Keratinocyte (primary cell): ENCODE data around the gene ROBO2. TPM values are rescaled to one million over a fixed set of nuclear protein-coding genes. Genes with fewer than 3 reads are reported as not detected.

Experiments
- DNase-seq: peaks from one replicate; pipeline ENCODE4 v3.0.0-alpha.2; 2011; ENCODE audit warnings: low read depth, missing footprints, low spot score
- FAIRE-seq: peaks from 2 replicates; lab custom pipeline; 2011; peaks lifted over from hg19 to GRCh38; lab: Jason Lieb, UNC
- H2AFZ ChIP-seq: 2 replicates; pipeline ENCODE4 v1.6.0; 2012; ENCODE audit warnings: low read length, control low read depth, inconsistent platforms; ENCODE audit not compliant: control insufficient read depth
- H3K27ac ChIP-seq: 2 replicates; pipeline ENCODE4 v1.5.1; 2011; ENCODE audit warnings: low read length; ENCODE audit not compliant: control insufficient read depth, insufficient read depth
- H3K27me3 ChIP-seq: 3 replicates; pipeline ENCODE4 v1.6.0; 2011; ENCODE audit warnings: low read length; ENCODE audit not compliant: control insufficient read depth, insufficient read depth; ENCODE audit errors: extremely low read depth
- H3K36me3 ChIP-seq, 2 experiments: 2 replicates in 1 of 2; 3 replicates in 1 of 2; pipeline ENCODE4 v1.5.1; 2011; ENCODE audit warnings: low read length in 2 of 2, mild to moderate bottlenecking in 1 of 2; ENCODE audit not compliant: control insufficient read depth in 2 of 2, insufficient read depth in 2 of 2; ENCODE audit errors: extremely low read depth in 1 of 2
- H3K4me1 ChIP-seq: 3 replicates; pipeline ENCODE4 v1.5.1; 2011; ENCODE audit warnings: low read length; ENCODE audit not compliant: control insufficient read depth, insufficient read depth; ENCODE audit errors: extremely low read depth
- H3K4me2 ChIP-seq: 3 replicates; pipeline ENCODE4 v1.6.0; 2011; ENCODE audit warnings: low read depth, low read length; ENCODE audit not compliant: control insufficient read depth, insufficient read depth; ENCODE audit errors: extremely low read depth
- H3K4me3 ChIP-seq, 3 experiments: fragments of 200-600 bp in 1 of 3; sonication (generic) in 1 of 3; 2 replicates in 2 of 3; 3 replicates in 1 of 3; pipeline ENCODE4 v1.5.1; 2011 to 2016; ENCODE audit warnings: low read length in 3 of 3, mild to moderate bottlenecking in 3 of 3, control low read depth in 2 of 3, inconsistent platforms in 1 of 3, low read depth in 1 of 3, mixed read lengths in 1 of 3, mixed run types in 1 of 3, moderate library complexity in 1 of 3; ENCODE audit not compliant: control insufficient read depth in 2 of 3, insufficient read depth in 2 of 3; ENCODE audit errors: extremely low read depth in 1 of 3
- H3K79me2 ChIP-seq: 2 replicates; pipeline ENCODE4 v1.6.0; 2012; ENCODE audit warnings: low read length; ENCODE audit not compliant: control insufficient read depth, insufficient read depth
- H3K9ac ChIP-seq: 3 replicates; pipeline ENCODE4 v1.6.0; 2011; ENCODE audit warnings: low read length; ENCODE audit not compliant: control insufficient read depth, insufficient read depth; ENCODE audit errors: extremely low read depth
- H3K9me1 ChIP-seq: 3 replicates; pipeline ENCODE4 v1.6.0; 2011; ENCODE audit warnings: low read length; ENCODE audit not compliant: control insufficient read depth, insufficient read depth; ENCODE audit errors: extremely low read depth
- H3K9me3 ChIP-seq: 2 replicates; pipeline ENCODE4 v1.5.1; 2012; ENCODE audit warnings: low read depth, low read length; ENCODE audit not compliant: control insufficient read depth
- H4K20me1 ChIP-seq: 3 replicates; pipeline ENCODE4 v1.6.0; 2011; ENCODE audit warnings: low read length; ENCODE audit not compliant: control insufficient read depth, insufficient read depth; ENCODE audit errors: extremely low read depth
- EZH2 ChIP-seq: IDR thresholded peaks from one replicate; pipeline ENCODE4 v1.6.1; 2012; ENCODE audit warnings: inconsistent platforms, mild to moderate bottlenecking, low read length, moderate library complexity
- dilution Hi-C: fragments of 300-500 bp; cut with MboI; formaldehyde crosslinking; loops from one replicate; pipeline ENCODE4 v1.7.0; 2020; ENCODE audit warnings: low sequenced_read_pairs; ENCODE audit not compliant: extremely low pct_ligation_motif_present
- polyA plus RNA-seq, 5 experiments: library from polyadenylated mRNA; depleted of rRNA in 3 of 5; stranded (reverse) in 3 of 5; stranded (forward) in 1 of 5; unstranded in 1 of 5; fragments of >200 nt; gene quantifications; 1 replicate in 1 of 5; 2 replicates in 3 of 5; 3 replicates in 1 of 5; pipeline versions ENCODE4 v1.2.1 to v1.2.3, GENCODE V29; 2011 to 2012; ENCODE audit warnings: missing spikeins in 2 of 5, low read depth in 1 of 5, low replicate concordance in 1 of 5
- TF ChIP-seq, protein P1 (sequence below), 3 experiments: IDR thresholded peaks in 1 of 3; conservative IDR thresholded peaks in 1 of 3; optimal IDR thresholded peaks in 1 of 3; 2 replicates in 2 of 3; 3 replicates in 1 of 3; pipeline versions ENCODE3 to v1.5.1; 2011; ENCODE audit warnings: low read length in 3 of 3, mild to moderate bottlenecking in 3 of 3, moderate library complexity in 2 of 3, control low read depth in 1 of 3, inconsistent platforms in 1 of 3; ENCODE audit not compliant: insufficient read depth in 2 of 3; ENCODE audit errors: extremely low read depth in 1 of 3

ROBO2 gene
- polyA plus RNA-seq, 1 donor (not counting 4 experiments of a cell fraction or from before 2014, with no cell fraction given): 0.30 TPM

DNA sequence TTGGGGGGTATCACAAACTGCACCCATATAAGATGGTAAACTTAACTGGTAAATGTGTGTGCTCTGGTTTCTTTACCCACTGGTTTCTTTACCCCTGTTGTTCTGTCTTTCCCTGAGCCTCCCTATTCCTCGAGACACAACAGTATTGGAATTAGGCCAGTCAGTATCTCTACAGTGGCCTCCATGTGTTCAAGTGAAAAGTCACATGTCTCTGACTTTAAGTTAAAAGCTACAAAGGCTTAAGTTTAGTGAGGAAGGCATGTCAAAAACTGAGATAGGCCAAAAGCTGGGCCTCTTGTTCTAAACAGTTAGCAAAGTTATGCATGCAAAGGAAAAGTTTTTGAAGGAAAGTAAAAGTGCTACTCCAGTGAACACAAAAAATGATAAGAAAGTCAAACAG, 513.3 kb downstream of the ROBO2 start:
- Histone ChIP-seq H3K36me3 (no peaks in the 10 kb centered on the region), H3K9me1 (no peaks in the 10 kb centered on the region), H4K20me1 (no peaks in the 10 kb centered on the region), H3K4me1 (no peaks in the 10 kb centered on the region), H3K9me3 (no peaks in the 10 kb centered on the region), H3K4me2 (no peak overlapping the region), H2AFZ (no peak overlapping the region), H3K4me3 (no peak overlapping the region), H3K9ac (no peak overlapping the region), H3K27ac (no peak overlapping the region), H3K27me3 (no peaks in the 10 kb centered on the region), H3K79me2 (no peaks in the 10 kb centered on the region)
- no peak for FAIRE-seq
- dilution Hi-C loops: no loop called here
- TF ChIP-seq EZH2: no peak
- TF ChIP-seq, protein P1, sequence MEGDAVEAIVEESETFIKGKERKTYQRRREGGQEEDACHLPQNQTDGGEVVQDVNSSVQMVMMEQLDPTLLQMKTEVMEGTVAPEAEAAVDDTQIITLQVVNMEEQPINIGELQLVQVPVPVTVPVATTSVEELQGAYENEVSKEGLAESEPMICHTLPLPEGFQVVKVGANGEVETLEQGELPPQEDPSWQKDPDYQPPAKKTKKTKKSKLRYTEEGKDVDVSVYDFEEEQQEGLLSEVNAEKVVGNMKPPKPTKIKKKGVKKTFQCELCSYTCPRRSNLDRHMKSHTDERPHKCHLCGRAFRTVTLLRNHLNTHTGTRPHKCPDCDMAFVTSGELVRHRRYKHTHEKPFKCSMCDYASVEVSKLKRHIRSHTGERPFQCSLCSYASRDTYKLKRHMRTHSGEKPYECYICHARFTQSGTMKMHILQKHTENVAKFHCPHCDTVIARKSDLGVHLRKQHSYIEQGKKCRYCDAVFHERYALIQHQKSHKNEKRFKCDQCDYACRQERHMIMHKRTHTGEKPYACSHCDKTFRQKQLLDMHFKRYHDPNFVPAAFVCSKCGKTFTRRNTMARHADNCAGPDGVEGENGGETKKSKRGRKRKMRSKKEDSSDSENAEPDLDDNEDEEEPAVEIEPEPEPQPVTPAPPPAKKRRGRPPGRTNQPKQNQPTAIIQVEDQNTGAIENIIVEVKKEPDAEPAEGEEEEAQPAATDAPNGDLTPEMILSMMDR (optimal IDR thresholded peaks at IDR 0.05 in 1 of 3, IDR thresholded peaks at IDR 0.05 in 1 of 3, conservative IDR thresholded peaks at IDR 0.05 in 1 of 3; ENCODE audit: extremely low read depth in 1 of 3, insufficient read depth in 2 of 3, low read length in 3 of 3): no peak
- no peak for DNase-seq

DNA sequence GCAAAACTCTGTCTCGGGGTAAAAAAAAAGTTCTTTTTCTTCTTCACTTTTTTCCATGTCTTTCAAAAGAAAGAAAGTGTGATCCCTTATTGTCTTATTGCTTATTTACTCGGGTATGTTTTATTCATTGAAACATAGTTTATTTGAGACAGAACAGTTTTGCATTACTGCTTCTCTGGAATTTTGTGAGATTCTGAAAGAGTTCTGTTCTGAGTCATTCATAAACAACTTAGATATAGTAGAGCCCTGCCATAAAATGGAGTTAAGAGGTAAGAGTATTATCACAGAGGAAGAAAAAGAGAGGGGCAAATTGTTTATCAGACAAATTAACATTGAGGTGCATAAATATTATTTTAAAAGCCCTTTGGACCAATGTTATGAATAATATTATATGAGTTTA, 522.2 kb downstream of the ROBO2 start:
- dilution Hi-C loops: no loop called here
- H3K36me3 ChIP-seq: no peaks in the 10 kb centered on the region

More for the DNA sequence above, 522.2 kb downstream of the ROBO2 start:
- FAIRE-seq: no peak
- Histone ChIP-seq H3K27ac (no peak overlapping the region), H2AFZ (no peak overlapping the region), H3K79me2 (no peaks in the 10 kb centered on the region), H3K9me3 (no peaks in the 10 kb centered on the region), H3K4me3 (no peak overlapping the region), H3K4me1 (no peaks in the 10 kb centered on the region), H3K9me1 (no peaks in the 10 kb centered on the region), H3K4me2 (no peak overlapping the region), H3K27me3 (no peaks in the 10 kb centered on the region), H4K20me1 (no peaks in the 10 kb centered on the region), H3K9ac (no peak overlapping the region)
- DNase-seq: no peak
- TF ChIP-seq EZH2: no peak
- TF ChIP-seq, protein P1 (optimal IDR thresholded peaks at IDR 0.05 in 1 of 3, IDR thresholded peaks at IDR 0.05 in 1 of 3, conservative IDR thresholded peaks at IDR 0.05 in 1 of 3; ENCODE audit: extremely low read depth in 1 of 3, insufficient read depth in 2 of 3, low read length in 3 of 3): no peak
